HG03442 (cell line): ENCODE measurements around the gene GCSH.

ENCODE experiments used
- ATAC-seq: cut with Tn5 transposase; IDR thresholded peaks from one replicate; pipeline ENCODE4 v1.9.1; 2021; ENCODE audit warnings: mild to moderate bottlenecking, moderate library complexity; ENCODE audit not compliant: unreplicated experiment

Gene GCSH

DNA sequence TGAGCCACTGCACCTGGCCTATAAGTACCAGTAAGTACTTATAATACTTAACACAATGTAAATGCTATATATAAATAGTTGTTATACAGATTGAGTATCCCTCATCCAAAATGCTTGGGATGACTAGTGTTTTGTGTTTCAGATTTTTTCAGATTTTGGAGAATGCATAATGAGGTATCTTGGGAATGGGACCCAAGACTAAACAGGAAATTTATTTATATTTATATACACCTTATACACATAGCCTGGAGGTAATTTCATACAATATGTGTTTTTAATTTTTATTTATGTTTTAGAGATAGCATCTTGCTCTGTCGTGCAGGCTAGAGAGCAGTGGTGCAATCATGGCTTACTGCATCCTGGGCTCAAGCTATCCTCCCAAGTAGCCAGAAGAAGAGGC, 9.8 kb upstream of the GCSH start:
- no peak for ATAC-seq

GRCh38 chr16:81101702-81102101, 5.5 kb upstream of the GCSH start:
- no peak for ATAC-seq

DNA sequence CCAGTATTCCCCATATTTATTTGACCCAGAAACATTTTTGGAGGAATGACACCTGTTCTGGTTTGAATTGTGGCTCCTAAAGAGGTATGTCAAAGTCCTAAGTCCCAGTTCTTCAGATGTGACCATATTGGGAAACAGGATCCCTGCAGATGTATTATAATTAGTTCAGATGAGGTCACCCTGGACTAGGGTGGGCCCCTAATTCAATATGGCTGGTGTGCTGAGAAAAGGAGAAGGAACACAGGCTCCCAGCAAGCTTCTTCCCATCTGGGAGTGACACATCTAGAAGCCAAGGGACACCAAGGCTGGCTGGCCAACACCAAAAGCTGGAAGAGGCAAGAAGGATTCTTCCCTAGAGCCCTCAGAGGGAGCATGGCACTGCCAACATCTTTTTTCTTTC, 3.8 kb upstream of the GCSH start:
- ATAC-seq = no peak

DNA sequence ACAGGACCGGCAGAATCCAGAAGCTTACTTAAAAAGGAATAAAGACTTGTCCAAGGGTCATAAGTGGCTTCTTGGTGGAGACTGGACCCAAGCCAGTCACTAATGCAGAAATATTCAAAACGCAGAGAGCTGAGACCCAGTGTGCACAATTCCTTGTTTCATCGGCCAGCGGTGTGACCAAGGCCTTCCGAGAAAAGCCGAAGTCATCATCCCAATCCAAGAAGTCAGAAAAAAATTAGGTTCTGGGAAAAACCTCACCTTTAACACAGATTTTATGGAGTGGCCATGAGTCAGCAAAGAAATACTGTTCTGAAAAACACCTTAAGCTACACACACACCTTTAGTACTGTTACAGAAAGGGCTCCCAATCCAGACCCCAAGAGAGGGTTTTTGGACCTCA, 1.0 kb upstream of the GCSH start:
- no peak for ATAC-seq

- no peak for ATAC-seq
Observed at GRCh38 chr16:81096715-81097208, 567 bp upstream of the GCSH start.

- peak; percentile 10 for ATAC-seq
Observed at GRCh38 chr16:81095653-81095952, 592 bp downstream of the GCSH start.

DNA sequence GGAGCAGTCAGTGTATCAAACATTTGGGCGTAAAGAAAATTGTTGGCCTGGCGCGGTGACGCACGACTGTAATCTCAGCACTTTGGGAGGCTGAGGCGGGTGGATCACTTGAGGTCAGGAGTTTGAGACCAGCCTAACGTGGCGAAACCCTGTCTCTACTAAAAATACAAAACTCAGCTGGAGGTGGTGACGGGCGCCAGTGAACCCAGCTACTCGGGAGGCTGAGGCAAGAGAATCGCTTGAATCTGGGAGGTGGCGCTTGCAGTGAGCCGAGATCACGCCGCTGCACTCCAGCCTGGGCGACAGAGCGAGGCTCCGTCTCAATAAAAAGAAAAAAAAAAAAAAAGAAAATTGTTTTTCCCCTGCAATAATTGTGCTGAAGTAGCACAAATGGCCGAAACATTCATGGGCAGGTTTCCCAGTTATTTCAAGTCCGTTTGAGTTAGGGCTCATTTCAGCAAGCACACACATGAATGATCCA, 1.4 kb downstream of the GCSH start:
- ATAC-seq = no peak

DNA sequence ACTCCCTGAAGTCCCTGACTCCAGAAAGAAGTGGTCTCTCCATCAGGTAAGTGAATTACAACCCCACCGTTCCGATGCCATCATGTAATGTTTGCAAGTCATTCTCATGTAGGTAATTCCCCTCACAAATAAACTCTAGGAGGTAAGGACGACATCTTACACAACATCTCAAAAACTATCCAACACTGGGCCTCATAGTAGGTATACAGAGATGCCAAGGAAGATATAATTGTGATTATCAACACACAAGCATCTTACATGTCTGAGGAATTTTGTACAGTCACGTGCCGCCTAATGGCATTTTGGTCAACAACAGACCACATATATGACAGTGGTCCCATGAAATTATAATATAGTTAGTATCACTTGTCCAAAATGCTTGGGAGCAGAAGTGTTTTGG, 7.4 kb downstream of the GCSH start:
- ATAC-seq = no peak

DNA sequence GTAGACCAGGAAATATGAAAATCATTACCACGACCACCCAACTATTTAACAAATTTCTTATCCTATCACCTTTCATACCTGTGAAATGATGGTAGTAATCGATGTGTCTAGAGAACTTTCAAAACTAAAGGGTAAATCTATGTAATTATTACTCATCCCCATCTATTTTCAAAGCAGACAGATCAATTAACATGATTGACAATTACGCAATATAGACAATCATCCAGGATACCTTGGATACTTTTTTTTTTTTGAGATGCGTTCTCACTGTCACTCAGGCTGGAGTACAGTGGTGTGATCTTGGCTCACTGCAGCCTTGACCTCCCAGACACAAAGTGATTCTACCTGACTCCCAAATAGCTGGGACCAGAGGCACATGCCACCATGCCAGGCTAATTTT, 15.2 kb downstream of the GCSH start:
- no peak for ATAC-seq

DNA sequence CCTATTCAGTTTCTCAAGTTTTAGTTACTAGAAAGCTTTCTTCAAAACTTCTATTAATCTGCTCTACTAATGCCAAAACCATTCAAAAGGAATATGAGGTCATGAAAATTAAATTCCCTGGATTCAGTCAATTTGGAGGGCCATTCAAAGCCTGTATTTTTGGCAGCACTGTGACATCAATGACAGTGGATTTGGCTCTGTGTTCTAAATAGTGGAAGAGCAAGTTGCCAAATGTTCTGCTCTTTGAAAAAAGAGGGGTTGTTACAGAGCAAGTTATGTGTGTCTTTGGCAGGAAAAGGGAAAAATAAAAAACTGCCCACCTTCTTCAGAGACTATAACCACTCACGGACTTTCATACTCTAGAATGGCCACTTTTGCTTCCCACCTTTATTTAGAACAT, 16.0 kb downstream of the GCSH start:
- no peak for ATAC-seq

DNA sequence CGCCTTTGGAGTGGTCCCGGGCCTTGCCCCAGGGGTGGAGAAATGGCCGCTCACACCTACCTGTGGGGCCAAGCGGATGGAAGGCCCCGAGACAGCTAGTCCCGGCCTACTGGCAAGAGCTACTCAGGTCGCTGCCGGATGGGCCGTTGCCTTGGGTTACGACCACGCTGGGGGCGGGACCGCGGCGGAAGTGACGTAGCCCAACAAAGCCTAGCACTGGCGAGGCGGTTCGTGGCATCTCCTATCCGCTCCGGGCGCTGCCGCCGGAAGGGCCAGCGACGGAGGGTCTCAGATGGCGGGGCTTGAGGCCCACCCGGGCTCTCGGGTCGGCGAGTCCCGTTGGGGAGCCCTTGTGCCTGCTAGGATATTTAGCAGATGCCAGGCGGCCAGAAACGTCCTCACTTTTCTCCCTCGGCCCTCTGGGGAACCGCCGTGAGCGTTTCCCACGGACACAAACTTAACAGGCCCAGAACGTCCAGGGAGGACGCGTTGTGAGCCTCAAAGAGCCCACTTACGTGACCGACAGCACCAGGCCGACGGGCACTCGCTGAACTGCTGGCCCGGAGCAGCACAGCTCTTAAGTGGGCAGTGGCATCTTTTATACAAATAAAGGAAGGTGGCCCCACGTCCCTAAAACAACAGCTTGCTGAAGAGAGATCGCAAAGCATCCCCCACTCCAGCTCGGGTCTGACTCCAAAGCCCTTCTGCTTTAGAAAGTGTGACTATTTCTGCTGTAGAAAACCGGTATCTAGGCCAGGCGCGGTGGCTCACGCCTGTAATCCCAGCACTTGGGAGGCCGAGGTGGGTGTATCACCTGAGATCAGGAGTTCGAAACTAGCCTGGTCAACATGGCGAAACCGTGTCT, 18.9 kb downstream of the GCSH start, which contains the start of gene C16orf46:
Gene C16orf46, minus strand, starts transcription at position 163 of the 865 bp plus-strand sequence. CDS start 13,283 bp downstream, outside the sequence.
- ATAC-seq = peak; percentile 97

- ATAC-seq = peak; percentile 73
Observed at GRCh38 chr16:81076566-81077075, 19.6 kb downstream of the GCSH start.

GRCh38 chr16:81073560-81074330, 22.4 kb downstream of the GCSH start:
- ATAC-seq = no peak

- ATAC-seq = no peak
Observed at GRCh38 chr16:81071805-81072204, 24.4 kb downstream of the GCSH start.

DNA sequence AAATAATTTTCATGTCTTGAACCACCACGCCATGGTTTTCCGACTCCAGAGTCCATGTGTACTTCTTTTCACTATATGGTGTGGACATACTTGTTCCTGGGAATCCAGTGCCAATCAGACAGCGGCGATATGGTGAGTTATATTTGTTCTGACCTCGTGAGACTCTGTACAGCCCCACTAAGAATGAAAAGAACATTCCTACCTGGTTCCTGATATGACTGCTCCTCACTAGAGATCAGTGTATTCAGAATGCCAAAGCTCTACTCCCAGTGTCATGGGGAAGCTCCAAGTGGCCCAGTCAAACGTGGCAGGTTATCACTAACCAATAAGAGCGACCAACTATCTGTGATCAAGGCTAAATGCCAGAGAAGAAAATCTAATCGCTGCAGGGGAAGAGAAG, 25.2 kb downstream of the GCSH start:
- ATAC-seq = no peak

- ATAC-seq = no peak
Observed at GRCh38 chr16:81069063-81069462, 27.1 kb downstream of the GCSH start.

- no peak for ATAC-seq
Observed at GRCh38 chr16:81067166-81067565, 29.0 kb downstream of the GCSH start.

GRCh38 chr16:81066681-81067080, 29.5 kb downstream of the GCSH start:
- ATAC-seq = no peak

GRCh38 chr16:81061871-81062608, 34.2 kb downstream of the GCSH start:
- ATAC-seq = no peak

GRCh38 chr16:81061307-81061640, 34.9 kb downstream of the GCSH start:
- ATAC-seq = no peak
